HG03558 (cell line): ENCODE data around the gene PRSS48.
"Not testable (repeated sequence)": the region's sequence is repeated elsewhere in the genome, so short reads cannot be mapped to it uniquely, and the experiment has no call there.

Source experiments
- ATAC-seq: cut with Tn5 transposase; IDR thresholded peaks from one replicate; pipeline ENCODE4 v1.9.1; 2021; ENCODE audit warnings: moderate number of reproducible peaks; ENCODE audit not compliant: unreplicated experiment; ENCODE audit errors: extremely low read depth

Gene PRSS48

DNA sequence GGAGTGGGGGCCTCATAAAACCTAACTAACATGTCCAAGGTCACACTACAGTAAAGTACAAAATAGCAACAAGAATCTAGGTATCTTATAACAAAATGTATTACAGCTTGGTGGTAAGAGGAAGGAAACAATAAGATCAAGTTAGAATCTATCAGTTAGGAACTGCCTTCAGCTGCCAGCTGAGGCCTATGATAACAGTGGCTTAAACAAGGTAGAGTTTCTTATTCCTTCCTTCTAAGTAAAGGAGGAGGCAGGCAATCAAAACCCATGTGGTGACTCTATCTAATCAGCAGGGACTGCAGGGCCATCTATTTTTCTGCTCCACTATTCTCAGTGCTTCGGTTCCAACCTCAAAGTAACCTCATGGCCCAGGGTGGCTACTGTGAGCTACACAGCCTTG, 37.5 kb downstream of the PRSS48 start:
- ATAC-seq, result no peak

DNA sequence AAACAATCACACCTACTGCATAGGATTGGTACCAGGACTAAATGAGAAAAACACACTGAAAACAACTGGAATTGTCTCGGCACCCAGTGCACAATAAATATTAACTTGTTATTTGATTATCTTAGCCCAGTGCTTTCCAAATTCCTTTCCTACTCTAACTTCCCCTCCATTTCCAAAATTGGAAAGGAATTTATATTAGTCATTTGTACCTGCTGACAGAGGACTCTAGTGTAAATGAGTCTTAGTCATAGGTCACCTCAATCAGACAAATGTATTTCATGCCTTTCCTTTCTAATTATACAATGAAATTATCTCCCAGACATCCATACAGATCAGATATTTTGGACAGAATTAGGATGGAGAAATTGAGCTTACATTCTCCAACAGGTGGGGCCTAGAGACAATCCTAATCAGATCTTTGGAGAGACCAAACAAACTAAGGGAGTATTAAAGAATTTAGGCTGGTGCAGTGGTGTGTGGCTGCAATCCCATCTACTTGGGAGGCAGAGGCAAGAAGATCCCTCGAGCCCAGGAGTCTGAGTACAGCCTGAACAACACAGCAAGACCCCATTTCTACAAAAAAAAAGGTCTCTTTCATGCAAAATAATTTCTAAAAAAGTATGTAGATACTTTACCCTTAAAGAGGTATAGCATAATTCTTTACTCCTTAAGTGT, 38.4 kb downstream of the PRSS48 start:
- no peak for ATAC-seq

DNA sequence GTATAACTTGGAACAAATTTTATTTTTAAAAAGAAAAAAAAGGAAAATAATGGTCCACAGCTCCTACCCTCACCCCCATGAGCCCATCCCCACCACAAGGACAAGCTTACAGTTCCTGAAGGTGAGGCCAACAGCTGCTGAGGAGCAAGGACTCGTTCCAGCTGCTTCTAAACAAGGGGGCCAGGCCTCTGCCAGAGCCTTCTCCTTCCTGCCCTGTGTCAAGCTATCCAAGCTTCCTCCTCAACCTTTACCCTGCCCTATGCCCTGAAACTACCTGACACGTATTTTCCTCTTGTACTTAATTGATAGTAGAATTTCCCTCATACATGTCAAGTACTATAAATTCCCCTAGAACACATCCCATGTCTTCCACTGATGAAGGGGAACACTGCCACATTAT, 39.7 kb downstream of the PRSS48 start:
- no peak for ATAC-seq

DNA sequence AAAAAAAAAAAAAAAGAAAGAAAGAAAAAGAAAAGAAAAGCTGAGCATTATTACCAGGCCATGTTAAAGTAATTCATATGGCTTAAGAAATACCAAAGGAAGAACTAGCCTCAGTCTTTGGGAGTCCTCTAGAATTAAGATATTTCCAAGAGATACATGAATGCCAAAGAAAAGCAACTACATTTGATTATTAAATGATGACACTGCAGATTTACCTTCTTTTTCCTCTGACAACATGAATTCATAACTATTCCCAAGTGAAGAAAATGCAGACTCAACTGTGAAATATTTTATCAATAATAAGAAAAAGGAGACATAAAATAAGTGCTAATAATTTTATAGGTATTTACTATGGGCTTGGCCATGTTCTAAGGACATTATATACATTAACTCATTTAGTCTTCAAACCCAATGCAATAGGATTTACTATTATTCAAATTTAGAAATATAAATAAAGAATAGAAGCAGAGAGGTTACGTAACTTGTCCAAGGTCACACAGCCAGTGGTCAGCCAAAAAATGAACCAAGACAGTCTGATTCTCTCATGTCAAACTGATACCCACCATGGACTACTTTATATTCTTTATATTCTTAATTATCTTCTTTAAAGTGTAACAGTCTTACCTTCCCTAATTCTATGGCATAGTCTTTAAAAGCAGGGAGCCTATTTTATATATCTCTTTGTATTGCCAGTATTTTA, 41.5 kb downstream of the PRSS48 start:
- no peak for ATAC-seq

DNA sequence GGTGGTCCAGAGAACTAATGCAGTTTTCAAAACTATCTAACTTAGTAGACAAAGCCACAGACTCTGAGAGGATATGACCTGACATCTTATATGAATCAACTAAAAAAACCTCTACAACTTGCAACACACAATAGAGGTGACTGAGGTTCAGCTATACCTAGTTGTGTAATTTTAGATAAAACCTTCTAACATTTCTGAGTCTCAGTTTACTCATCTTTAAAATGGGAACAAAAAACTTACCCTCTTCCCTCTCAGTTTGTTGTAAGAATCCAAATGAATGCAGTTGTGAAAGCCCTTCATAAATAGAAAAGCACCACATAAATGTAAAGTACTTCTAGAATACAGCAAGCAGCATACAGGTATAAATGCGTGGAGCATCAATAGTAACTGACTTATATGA, 42.5 kb downstream of the PRSS48 start:
- ATAC-seq, result no peak

DNA sequence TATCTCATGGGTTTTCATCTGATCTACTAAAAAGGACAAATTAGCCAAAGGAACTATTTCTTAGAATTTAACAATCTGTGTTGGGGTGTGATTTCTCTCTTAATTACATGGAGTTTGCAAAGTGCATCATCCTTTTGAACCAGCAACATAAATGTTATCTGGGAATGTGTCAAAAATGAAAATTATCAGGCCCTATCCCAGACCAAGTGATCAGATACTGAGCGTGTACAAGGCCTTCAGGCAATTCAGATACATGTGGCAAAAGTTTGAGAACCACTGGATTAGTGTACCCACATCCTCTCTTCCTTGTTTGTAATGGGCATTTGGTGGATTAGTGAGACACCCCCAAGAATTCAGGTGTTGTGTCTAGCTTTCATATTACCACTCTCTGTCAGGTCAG, 44.6 kb downstream of the PRSS48 start:
- ATAC-seq, result no peak

DNA sequence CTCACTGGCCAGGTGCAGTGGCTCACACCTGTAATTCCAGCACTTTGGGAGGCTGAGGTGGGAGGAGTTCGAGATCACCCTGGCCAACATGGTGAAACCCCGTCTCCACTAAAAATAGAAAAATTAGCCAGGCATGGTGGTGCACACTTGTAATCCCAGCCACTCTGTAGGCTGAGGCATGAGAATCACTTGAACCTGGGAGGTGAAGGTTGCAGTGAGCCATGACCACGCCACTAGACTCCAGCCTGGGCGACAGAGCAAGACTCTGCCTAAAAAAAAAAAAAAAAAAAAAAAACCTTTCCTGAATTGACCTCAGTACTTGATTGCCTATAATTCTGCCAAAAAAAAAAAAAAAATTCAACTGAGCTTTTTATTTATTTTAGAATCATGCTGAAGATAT, 45.2 kb downstream of the PRSS48 start:
- ATAC-seq, result not testable (repeated sequence)

DNA sequence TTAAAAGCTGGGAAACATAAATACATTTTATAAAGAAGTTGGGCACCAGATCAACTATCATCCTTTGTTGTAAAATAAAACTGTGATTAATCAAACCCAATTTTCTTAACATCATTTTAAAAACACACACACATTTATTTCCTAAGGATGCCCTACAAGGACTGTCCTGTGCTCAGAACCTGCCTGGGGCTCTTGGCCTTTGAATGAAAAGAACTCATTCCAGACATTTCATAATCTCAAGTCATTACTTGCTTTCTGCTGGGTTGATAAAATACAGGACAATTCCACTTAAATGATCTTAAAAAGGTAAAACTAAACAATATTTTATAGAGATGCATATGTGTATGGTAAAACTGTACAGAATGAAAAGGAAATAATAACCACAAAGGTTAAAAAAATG, 45.6 kb downstream of the PRSS48 start:
- ATAC-seq, result no peak

DNA sequence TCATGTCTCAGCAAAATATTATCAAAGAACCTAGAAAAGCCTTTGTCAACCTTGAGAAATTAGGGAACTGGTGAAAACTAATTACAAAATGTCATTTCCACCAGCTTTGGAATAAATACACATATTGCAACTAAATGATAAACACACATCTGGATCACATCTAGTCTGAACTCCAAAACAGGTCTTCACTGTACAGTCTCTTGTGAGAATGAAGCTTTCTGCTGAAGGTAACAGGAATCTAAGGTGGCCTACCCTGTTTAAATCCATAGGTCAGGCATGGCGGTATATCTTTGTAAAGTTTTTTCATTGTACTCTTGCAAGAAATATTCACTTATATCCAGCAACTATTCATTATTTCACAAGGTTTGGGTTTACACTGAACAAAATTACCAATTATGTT, 46.7 kb downstream of the PRSS48 start:
- no peak for ATAC-seq

DNA sequence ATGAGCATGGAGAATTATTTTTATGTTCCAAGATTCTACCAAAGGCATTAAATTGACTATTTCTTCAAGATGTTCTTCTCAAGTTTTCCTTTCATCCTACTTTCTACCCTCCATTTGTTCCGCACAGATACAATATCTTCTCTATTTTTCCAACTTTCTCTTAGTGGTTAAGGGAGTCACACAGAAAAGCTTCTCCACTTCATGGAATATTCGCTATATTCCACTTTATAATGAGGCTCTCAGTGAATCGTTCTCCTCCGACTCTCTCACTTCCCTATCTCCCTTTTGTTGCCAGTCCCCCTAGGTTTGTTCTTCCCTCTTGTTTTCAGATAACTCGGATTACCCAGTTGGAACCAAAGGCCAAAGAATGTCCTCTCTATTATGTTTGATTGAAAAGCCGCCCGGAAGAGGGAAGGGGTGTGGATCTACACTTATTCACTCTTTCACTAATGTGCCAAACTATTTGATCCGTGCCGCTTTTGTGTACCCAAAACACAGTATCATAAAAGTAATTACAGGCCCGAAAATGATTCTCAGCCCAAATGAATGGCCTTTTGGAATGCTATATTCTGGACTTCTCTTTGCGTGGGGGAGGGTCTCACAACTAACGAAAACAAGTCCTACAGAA, 47.3 kb downstream of the PRSS48 start:
- no peak for ATAC-seq

DNA sequence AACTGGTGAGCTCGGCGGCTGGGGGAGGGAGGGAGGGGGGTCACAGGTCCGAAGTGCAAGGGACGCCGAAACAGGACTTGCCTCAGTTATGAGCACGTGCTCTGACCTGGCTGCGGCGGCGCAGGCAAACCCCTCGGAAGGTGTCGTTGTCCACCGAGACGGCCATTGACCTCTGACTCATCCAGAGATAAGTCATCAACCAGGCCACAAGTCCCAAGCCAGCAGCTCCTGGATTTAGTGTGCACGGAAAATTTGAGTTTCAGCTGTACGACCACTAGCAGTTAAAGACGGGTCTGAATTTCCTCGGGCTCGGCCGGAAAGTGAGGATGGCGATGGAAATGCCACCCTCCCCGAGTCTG, 47.8 kb downstream of the PRSS48 start:
- ATAC-seq, result no peak

DNA sequence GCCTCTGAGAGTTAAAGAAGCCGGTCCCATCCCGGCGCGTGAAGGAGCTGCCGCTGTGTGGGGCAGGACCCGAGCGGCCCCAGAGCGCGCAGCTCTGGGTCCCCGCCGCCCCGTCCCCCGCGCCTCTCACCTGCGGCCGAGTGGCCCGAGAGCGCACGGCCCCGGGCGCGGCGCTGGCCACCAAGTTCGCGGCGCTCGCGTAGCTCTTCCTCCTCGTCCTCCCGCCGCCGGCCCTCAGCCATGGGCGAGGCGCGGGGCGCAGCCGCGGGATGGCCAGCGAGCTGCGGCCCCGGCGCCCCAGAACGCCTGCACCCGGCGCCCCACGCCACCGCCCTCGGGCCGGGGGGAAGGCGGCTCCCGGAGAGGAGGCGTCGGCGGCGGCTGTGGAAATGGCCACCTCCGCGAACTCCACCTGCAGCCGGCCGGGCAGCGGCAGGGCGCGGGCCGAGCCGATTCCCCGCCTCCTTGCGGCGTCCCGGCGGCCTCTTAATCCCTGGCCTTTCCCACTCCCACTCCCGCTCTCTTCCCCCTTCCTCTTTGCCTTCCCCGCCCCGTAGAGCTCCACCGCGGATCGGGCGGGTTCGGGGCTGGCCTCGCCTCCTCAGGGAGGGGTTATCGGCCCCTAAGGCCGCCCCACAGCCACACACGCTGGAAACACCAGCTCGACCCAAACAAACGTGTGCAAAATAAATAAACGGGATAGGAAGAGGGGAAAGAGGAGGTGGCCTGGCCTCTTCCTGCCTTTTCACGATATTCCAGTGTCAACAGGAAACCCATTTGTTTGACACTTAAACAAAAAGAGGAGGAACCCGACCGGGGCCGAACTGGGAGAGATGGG, 48.4 kb downstream of the PRSS48 start, which contains the start of gene SH3D19:
TSS of gene SH3D19 (minus strand) at position 495 of the 838 bp plus-strand sequence. CDS start at position 242, 253 bp downstream.
- ATAC-seq, result no peak

DNA sequence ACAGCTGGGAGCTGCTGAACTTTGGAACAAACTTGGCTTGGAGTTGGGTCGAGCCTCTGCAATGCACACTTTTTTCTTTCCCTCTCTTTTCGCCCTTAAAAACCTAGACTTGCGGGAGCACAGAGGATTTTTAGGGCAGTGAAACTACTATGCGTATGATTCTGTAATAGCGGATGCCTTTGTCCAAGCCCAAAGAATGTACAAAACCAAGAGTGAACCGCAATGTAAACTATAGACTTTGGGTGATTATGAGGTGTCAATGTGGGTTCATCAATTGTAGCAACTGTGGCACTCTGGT, 48.9 kb downstream of the PRSS48 start:
- no peak for ATAC-seq

DNA sequence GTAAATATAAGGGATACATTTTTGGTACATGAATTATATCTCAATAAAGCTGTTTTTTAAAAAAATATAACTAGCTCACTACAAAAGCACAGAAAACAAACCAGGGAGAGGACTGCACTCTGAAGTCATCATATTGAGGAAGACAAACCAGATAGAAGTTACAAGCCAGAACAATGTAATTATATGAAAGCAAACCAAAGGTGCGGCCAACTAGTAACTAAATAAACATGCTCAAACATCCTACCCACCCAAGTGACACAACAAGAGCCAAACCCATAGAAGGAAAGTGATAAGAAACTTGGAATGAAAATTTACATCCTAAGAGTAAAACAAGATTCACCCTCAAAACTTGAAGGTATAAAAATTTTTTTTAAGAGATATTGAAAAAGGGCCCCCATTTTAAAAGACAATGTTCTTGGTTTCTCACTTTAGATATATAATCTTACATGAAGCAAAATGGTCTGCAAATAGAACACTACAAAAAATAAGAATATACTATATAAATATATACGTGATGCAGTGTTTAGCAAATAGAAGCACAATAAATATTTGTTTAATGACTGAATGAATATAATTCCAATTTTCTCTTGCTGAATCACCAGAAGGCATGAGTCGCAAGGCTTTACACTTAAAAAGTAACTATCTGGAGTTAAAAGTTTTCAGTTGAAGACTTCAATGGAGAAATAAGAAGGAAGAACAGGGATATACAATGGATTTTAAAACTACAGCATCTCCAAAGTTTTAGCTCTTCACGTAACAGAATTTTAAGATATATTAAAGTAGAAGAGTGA, 52.5 kb downstream of the PRSS48 start:
- ATAC-seq, result no peak

DNA sequence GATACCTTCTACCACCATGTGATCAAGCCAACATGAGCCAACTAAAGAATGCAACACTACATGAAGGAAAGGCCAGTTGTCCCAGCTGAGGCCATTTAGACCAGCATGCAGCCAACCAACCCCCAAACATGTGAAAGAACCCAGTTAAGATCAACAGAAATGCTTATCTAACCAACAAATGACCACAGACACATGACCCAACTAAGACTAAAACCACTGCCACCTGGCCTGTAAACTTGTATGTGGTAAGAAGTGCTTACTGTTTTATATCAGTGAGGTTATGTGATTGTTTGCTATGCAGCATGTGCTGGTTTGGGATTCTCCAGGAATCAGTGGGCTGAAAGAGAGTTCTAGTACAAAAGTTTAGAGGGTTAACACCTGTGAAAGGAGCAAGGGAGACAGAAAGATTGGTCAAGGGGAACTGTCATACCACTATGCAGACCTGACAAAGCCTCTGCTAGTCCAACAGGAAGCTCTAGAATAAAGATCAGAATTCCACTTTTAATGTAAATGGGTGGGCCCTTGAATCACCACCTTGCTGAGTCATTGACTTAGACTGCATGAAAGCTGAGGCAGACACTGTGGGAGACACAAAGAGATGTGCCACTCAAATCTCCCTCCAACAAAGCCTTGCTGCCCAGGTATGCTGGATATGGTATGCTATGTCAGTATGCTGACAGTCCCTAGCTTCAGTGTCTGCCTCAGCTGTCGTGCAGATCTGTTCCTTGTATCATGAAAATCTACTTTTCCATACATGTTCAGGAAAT, 54.5 kb downstream of the PRSS48 start:
- ATAC-seq, result no peak

DNA sequence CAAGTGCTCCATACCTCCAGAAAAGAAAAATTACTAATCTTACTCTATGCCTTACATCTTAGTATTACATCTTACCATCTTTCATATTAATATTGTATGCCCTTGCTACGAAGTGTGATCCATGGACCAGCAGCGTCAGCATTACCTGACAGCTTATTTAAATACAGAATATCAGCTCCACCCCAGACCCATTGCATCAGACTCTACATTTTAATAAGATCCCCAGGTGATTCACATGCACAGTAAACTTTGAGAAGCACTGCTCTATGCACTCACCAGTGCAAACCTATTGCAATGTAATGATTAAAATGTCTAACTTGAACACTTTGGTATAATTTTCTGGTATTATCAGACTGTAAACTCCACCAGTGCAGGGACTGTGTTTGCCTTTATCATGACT, 62.5 kb downstream of the PRSS48 start:
- no peak for ATAC-seq

DNA sequence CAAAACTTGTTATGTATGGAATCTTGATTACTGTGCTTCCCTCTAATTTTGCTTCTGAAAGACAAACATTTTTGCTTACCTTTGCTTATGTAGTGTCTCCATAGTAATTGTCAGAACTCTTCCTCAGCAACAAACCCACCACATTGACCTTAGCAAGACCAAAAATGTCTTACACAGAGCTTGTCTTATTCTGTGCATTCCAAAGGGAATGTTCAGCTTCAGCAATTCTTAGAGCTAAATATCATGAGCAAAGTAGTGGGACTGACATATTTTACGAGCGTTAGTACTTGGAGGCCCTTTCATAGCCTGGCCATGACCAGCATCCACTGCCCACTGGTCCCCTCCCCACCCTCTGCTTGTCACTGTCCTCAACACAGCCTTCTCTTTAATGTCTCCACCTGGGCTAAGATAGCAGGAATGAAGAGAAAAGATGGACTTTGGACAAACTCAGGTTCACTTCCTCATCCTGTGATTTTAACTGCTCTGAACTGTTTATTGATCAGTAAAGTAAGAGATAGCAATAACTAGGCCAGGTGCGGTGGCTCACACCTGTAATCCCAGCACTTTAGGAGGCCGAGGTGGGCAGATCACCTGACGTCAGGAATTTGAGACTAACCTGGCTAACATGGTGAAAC, 63.9 kb downstream of the PRSS48 start:
- no peak for ATAC-seq
